ENCODE data around the gene TCF12.

DNA sequence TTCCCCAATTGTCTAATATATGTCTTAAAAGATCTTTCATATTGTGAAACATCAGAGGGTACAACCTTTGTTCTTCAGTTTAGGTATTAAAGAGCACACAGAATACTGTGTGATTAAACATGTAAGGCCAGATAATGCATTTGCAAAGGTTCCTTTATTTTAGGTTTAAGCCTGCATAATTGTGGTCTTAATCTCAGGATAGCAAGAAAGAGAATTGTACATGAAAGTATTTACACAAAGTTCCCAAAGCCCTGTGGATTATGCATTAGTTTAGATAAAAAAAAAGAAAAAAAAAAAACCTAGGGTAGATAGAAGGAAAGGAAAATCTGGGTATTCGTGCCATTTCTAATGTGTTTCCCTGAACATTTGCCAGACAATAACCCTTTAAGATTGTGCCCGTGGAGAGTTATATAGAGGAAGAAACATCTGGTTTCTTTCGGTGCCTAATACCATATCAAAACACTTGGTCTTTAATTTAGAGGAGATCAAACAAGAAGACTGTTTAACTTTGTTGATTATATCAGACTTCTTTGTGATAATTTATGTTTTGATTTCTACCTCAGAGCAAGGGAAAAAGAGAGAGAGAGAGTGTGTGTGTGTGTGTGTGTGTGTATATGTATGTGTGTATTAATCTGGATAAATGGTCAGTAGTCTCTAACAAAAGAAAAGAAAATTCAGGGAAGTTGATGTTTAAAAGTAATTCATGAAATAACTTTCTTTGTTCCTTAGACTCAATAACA lies 318.3 kb downstream of the TCF12 start:
- TF ChIP-seq, protein P1, sequence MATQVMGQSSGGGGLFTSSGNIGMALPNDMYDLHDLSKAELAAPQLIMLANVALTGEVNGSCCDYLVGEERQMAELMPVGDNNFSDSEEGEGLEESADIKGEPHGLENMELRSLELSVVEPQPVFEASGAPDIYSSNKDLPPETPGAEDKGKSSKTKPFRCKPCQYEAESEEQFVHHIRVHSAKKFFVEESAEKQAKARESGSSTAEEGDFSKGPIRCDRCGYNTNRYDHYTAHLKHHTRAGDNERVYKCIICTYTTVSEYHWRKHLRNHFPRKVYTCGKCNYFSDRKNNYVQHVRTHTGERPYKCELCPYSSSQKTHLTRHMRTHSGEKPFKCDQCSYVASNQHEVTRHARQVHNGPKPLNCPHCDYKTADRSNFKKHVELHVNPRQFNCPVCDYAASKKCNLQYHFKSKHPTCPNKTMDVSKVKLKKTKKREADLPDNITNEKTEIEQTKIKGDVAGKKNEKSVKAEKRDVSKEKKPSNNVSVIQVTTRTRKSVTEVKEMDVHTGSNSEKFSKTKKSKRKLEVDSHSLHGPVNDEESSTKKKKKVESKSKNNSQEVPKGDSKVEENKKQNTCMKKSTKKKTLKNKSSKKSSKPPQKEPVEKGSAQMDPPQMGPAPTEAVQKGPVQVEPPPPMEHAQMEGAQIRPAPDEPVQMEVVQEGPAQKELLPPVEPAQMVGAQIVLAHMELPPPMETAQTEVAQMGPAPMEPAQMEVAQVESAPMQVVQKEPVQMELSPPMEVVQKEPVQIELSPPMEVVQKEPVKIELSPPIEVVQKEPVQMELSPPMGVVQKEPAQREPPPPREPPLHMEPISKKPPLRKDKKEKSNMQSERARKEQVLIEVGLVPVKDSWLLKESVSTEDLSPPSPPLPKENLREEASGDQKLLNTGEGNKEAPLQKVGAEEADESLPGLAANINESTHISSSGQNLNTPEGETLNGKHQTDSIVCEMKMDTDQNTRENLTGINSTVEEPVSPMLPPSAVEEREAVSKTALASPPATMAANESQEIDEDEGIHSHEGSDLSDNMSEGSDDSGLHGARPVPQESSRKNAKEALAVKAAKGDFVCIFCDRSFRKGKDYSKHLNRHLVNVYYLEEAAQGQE (IDR thresholded peaks at IDR 0.05; ENCODE audit: insufficient replicate concordance, low read depth): no peak
- TF ChIP-seq, protein P2, sequence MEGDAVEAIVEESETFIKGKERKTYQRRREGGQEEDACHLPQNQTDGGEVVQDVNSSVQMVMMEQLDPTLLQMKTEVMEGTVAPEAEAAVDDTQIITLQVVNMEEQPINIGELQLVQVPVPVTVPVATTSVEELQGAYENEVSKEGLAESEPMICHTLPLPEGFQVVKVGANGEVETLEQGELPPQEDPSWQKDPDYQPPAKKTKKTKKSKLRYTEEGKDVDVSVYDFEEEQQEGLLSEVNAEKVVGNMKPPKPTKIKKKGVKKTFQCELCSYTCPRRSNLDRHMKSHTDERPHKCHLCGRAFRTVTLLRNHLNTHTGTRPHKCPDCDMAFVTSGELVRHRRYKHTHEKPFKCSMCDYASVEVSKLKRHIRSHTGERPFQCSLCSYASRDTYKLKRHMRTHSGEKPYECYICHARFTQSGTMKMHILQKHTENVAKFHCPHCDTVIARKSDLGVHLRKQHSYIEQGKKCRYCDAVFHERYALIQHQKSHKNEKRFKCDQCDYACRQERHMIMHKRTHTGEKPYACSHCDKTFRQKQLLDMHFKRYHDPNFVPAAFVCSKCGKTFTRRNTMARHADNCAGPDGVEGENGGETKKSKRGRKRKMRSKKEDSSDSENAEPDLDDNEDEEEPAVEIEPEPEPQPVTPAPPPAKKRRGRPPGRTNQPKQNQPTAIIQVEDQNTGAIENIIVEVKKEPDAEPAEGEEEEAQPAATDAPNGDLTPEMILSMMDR (IDR thresholded peaks at IDR 0.05; ENCODE audit: insufficient read depth, low read length): no peak
- TF ChIP-seq POLR2AphosphoS5 (IDR thresholded peaks at IDR 0.05; ENCODE audit: low read depth): no peak

Data from HL-60 (cell line).